NCI-H460 (cell line): ENCODE data around the gene HPS6. TPM values are rescaled to one million over a fixed set of nuclear protein-coding genes. Genes with fewer than 3 reads are reported as not detected.

Experiments used
- DNase-seq: peaks from one replicate; pipeline ENCODE4 v3.0.0-alpha.2; 2016; ENCODE audit warnings: low read depth; ENCODE audit errors: extremely low read depth
- total RNA-seq: library from RNA; depleted of rRNA; stranded (reverse); fragments of >200 nt; shearing (Covaris generic); gene quantifications from 2 replicates; pipeline ENCODE4 v1.2.3, GENCODE V29; 2014

HPS6 gene
- total RNA-seq, 1 experiment from 2014 or later: 16.7 TPM

DNA sequence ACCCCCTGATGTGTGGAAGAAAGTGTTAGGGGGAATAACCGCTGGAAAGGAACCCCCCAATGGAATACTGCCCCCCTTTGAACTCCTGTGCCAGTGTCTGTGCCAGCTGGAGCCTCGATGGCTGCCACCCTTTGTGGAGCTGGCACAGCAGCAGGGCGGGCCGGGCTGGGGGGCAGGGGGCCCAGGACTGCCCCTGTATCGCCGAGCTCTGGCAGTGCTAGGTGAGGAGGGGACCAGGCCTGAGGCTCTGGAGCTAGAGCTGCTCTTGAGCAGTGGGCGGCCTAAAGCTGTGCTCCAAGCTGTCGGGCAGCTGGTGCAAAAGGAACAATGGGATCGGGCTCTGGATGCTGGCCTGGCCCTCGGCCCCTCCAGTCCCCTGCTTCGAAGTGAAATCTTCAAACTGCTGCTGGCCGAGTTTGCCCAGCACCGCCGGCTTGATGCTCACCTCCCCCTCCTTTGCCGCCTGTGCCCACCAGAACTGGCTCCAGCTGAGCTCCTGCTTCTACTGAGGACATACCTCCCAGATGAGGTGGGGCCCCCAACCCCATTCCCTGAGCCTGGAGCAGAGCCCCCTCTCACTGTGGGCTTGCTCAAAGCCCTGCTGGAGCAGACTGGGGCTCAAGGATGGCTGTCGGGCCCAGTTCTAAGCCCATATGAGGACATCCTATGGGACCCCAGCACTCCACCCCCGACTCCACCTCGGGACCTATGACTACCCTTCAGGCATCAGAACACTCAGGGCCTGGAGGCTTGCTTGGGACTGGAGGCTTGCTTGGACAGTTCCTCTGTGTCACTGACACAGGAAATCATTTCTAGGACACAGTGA, 2.2 kb downstream of the HPS6 start:
- no peak for DNase-seq

GRCh38 chr10:102068216-102068615, 3.1 kb downstream of the HPS6 start:
- DNase-seq: no peak

DNA sequence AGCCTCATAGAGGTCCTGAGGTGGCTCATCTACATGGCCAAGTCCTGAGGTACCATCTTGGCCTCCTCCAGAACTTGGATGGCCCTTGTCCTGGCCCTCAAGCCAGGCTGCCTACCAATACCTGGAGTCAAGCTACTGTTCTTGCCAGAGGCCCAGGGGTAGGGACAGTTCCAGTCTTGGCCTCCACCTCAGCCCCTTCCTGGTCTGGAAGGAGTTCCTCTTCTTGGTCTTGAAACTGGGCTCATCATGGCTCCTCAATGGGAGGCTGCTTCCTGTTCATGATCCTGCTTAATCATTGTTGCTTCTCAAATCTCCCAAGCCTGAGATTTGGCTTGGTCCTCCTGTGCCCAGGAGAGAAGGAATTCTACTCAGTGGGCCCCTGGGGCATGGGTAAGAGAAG, 3.9 kb downstream of the HPS6 start:
- no peak for DNase-seq

DNA sequence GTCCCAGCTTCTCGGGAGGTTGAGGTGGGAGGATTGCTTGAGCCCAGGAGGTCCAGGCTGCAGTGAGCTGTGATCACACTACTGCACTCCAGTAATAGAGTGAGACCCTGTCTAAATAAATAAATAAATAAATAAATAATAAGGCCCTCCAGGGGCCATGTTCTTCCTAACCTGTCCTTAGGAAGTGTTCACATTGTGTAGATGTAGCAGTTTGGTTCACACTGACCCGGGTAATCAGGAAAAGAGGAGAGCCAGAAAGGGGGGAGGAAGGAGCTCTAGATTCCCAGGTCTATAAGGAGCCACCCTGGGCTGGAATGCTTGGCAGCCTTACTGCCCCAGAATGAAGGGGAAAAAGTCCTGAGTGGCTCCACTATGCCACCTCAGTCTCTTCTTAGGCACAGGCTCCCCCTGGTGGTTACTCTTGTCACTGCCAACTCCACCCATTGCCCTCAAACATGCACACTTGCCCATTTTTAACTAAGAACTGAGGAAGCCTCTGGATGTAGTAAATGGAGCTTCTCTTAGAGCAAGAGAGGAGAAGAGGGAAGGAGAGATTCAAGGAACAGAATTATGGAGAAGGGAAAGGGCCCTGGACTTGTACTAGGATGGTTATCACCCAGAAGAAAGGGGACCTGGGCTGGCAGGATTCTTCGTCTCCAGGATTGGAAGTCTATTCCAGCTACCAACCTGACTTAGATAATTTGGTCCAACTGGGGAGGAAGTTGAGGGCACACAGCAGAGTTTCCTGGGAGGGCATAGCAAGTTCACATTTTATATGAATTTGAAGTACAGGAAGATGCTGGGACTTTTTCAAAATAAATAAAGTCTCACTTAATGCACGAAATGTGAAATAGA, 7.8 kb downstream of the HPS6 start:
- peak; percentile 80 for DNase-seq

GRCh38 chr10:102083541-102083940, 18.4 kb downstream of the HPS6 start:
- DNase-seq: no peak

GRCh38 chr10:102085336-102085735, 20.2 kb downstream of the HPS6 start:
- no peak for DNase-seq

DNA sequence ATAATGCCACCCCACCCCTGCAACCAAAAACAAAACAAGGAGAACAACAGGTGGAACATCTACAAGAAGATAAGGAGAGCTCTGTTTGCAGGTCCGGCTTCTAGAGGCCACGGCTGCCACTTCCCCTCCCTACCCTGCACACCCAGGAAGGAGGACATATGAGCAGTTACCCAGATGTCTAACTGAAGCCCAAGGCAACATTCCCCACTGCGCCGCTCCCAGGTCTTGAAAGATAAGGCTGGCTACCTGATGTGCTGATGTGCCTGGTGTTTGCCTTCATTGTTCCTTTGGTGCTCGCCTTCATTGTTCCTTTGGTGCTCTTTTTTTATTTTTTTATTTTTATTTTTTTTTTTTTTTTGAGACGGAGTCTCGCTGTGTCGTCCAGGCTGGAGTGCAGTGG, 21.0 kb downstream of the HPS6 start:
- no peak for DNase-seq

DNA sequence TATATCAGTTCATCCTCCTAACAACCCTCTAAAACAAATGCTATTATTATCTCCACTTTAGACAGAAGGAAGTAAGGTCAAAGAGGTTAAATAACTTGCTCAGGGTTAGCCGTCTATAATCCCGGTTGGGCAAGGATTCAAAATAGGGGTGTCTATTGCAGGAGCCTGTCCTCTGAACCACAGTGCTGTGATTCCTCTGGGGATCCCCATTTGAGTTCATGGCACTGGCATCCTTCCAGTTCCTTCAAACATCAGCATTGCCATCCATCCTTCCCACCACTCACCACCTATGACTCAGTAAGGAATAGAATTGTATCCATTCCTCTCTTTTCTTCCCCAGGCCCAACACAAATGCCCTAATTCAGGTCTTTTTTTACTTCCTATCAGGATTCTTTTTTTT, 25.6 kb downstream of the HPS6 start:
- DNase-seq: no peak

DNA sequence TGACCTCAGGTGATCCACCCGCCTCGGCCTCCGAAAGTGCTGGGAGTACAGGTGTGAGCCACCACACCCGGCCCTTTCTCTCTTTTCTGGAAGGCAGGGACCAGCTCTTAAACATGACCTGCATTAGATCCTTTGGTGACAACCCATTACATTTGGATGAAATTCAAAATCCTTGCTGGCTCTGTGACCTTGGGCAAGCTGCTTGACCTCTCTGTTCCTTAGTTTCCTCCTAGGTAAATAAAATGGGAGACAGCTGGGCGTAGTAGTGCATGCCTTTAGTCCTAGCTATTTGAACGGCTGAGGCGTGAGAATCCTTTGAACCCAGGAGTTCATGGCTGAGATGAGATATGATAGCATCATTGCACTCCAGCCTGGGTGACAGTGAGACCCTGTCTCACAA, 31.3 kb downstream of the HPS6 start:
- no peak for DNase-seq

DNA sequence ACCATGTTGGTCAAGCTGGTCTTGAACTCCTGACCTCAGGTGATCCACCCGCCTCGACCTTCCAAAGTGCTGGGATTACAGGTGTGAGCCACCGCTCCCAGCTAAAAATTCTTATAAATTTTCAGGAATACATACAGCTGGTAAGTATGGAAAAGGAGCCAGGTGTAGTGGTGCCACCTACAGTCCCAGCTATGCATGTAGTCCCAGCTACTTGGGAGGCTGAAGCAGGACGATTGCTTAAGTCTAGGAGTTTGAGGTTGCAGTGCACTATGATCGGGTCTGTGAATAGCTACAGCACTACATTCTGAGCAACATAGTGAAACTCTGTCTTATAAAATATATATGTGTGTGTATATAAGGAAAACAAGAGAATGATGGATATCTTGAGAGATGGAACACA, 36.0 kb downstream of the HPS6 start:
- no peak for DNase-seq

- no peak for DNase-seq
Measured at GRCh38 chr10:102102421-102102820, 37.3 kb downstream of the HPS6 start.

DNA sequence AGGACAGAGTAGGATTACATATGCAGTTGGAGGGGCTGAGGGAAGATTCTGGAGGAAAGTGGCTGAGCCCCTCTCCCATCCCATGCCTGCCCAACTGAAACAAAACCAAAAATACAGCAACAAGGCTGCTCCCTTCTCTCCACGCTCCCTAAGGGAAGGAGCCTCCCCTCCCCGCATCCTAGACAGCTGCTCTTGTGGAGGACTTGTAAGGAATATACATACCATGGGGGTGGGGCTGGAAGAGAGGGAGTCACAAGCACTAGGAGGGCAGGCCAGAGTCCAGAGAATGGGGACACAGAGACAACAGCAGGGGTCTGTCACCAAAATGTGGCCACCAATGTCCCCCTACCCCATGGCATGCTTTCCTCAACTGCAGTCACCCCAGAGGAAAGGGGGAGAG, 41.8 kb downstream of the HPS6 start:
- DNase-seq: no peak

- no peak for DNase-seq
Measured at GRCh38 chr10:102109166-102110116, 44.3 kb downstream of the HPS6 start.

DNA sequence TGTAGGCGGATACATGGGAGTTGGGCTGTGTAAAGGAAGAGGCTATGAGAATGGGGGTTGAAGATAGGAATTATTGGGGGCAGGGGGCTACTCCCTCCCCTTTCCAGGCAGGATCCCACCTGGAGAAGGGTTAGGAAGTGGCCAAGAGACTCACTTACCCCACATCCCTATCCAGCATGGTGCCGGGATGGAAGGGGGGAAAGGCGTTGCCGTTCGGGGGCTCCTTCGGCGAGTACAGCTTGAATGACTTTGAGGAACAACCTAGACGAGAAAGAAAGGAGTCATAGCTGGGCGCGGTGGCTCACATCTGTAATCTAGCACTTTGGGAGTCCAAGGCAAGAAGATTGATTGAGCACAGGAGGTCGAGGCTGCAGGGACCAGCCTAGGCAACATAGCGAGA, 46.1 kb downstream of the HPS6 start:
- no peak for DNase-seq

DNA sequence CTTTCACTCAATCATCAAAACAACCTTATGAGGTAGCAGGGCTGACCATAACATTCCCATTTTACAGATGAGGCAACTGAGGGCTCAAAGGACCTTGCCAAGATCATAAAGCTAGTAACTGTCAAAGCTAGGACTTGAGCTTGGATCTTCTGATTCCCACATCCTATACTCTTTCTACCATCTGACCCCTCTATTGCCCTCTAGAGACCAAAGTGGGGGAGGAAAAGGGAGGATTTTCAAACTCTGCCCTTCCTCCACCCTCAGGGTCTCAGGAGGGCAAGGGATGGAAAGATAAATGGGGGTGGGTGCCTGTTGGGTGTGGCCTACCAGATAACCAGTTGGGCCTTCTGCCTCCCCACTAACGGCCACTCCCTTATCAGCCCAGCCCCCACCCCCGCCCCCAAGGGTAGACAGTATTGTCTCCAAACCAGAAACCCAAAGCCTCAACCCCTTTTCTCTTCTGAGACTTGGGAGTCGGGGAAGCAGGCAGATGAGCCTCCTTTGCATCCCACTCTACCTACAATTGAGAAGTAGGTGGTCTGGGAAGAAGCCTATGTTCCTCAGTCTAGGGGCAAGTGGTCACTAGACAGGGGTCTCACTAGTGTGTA, 47.2 kb downstream of the HPS6 start:
- DNase-seq: no peak

GRCh38 chr10:102113261-102113955, 48.3 kb downstream of the HPS6 start:
- DNase-seq: no peak

- no peak for DNase-seq
Measured at GRCh38 chr10:102113956-102114857, 49.1 kb downstream of the HPS6 start.

- DNase-seq: peak; percentile 81
Measured at GRCh38 chr10:102114861-102115618, 49.9 kb downstream of the HPS6 start.
